IPS-NIHi11 (cell line): ENCODE measurements around the gene SPACA5B.
A peak's percentile ranks its signal among the peaks of the same experiment; 100 is the strongest.
"Not testable (repeated sequence)": the region's sequence is repeated elsewhere in the genome, so short reads cannot be mapped to it uniquely, and the experiment has no call there.

Source experiments
- DNase-seq: peaks from one replicate; pipeline ENCODE4 v3.0.0; 2012; ENCODE audit warnings: mixed read lengths, low spot score

The SPACA5B gene

GRCh38 chrX:48130326-48130725 lies at the start of gene SPACA5B:
Gene SPACA5B, plus strand, starts transcription at chrX:48130626. Its CDS starts 62 bp downstream, at chrX:48130688.
- DNase-seq: not testable (repeated sequence)

GRCh38 chrX:48083212-48083611 lies 47.2 kb upstream of the SPACA5B start:
- DNase-seq: peak; percentile 59

GRCh38 chrX:48083706-48084105 lies 46.7 kb upstream of the SPACA5B start:
- no peak for DNase-seq

- DNase-seq: no peak
Observed at GRCh38 chrX:48086082-48086481, 44.3 kb upstream of the SPACA5B start.

GRCh38 chrX:48090123-48090522 lies 40.3 kb upstream of the SPACA5B start:
- no peak for DNase-seq

GRCh38 chrX:48092558-48092957 lies 37.9 kb upstream of the SPACA5B start:
- not testable (repeated sequence) for DNase-seq

GRCh38 chrX:48101443-48101842 lies 29.0 kb upstream of the SPACA5B start:
- DNase-seq: no peak

GRCh38 chrX:48102874-48103374 lies 27.5 kb upstream of the SPACA5B start:
- no peak for DNase-seq

- DNase-seq: no peak
Observed at GRCh38 chrX:48107717-48108116, 22.7 kb upstream of the SPACA5B start.

GRCh38 chrX:48125286-48125685 lies 5.1 kb upstream of the SPACA5B start:
- DNase-seq: not testable (repeated sequence)

- not testable (repeated sequence) for DNase-seq
Observed at GRCh38 chrX:48132308-48132844, 1.9 kb downstream of the SPACA5B start.

GRCh38 chrX:48139076-48139475 lies 8.7 kb downstream of the SPACA5B start:
- DNase-seq: not testable (repeated sequence)

- DNase-seq: not testable (repeated sequence)
Observed at GRCh38 chrX:48141810-48142508, 11.5 kb downstream of the SPACA5B start.

GRCh38 chrX:48142697-48143096 lies 12.3 kb downstream of the SPACA5B start:
- DNase-seq: not testable (repeated sequence)

- DNase-seq: no peak
Observed at GRCh38 chrX:48153769-48154168, 23.3 kb downstream of the SPACA5B start.

GRCh38 chrX:48154796-48155195 lies 24.4 kb downstream of the SPACA5B start:
- no peak for DNase-seq

GRCh38 chrX:48156014-48156413 lies 25.6 kb downstream of the SPACA5B start:
- peak; percentile 1 for DNase-seq

GRCh38 chrX:48165241-48165640 lies 34.8 kb downstream of the SPACA5B start:
- no peak for DNase-seq

- DNase-seq: not testable (repeated sequence)
Observed at GRCh38 chrX:48166322-48166721, 35.9 kb downstream of the SPACA5B start.

- DNase-seq: no peak
Observed at GRCh38 chrX:48179691-48180090, 49.3 kb downstream of the SPACA5B start.

- DNase-seq: no peak
Observed at GRCh38 chrX:48180811-48181210, 50.4 kb downstream of the SPACA5B start.

- DNase-seq: not testable (repeated sequence)
Observed at GRCh38 chrX:48181882-48182281, 51.5 kb downstream of the SPACA5B start.
